ENCODE results near the gene OR2C3.

GRCh38 chr1:247557926-247558674 is 21.9 kb upstream of the OR2C3 start:
- TF ChIP-seq EZH2 (IDR thresholded peaks at IDR 0.05; ENCODE audit: borderline replicate concordance, low read length) (no peak), CTCF (IDR thresholded peaks at IDR 0.05; ENCODE audit: low read length) (no peak)
